Hepatocyte (in vitro differentiated cells): ENCODE data around the gene MYLIP. TPM values are rescaled to one million over a fixed set of nuclear protein-coding genes. Genes with fewer than 3 reads are reported as not detected.

ENCODE experiments used
- DNase-seq: peaks from one replicate; pipeline ENCODE4 v3.0.0-alpha.2; 2016; ENCODE audit warnings: low spot score
- H2AFZ ChIP-seq: fragments of 200-600 bp; sonication (generic); 2 replicates; pipeline ENCODE4 v1.6.0; 2016; ENCODE audit warnings: antibody characterized with exemption, mild to moderate bottlenecking
- H3K27ac ChIP-seq: fragments of 200-600 bp; sonication (generic); 2 replicates; pipeline ENCODE4 v1.5.1; 2016; ENCODE audit warnings: mild to moderate bottlenecking
- H3K27me3 ChIP-seq: fragments of 200-600 bp; sonication (generic); 2 replicates; pipeline ENCODE4 v1.6.1; 2016
- H3K36me3 ChIP-seq: fragments of 200-600 bp; sonication (generic); replicated peaks from 2 replicates; pipeline ENCODE4 v1.5.1; 2016; ENCODE audit warnings: low read depth; ENCODE audit not compliant: insufficient read depth
- H3K4me1 ChIP-seq: fragments of 200-600 bp; sonication (generic); 2 replicates; pipeline ENCODE4 v1.5.1; 2016; ENCODE audit warnings: mild to moderate bottlenecking, moderate library complexity; ENCODE audit not compliant: insufficient read depth
- H3K4me2 ChIP-seq: fragments of 200-600 bp; sonication (generic); 2 replicates; pipeline ENCODE4 v1.6.0; 2016
- H3K4me3 ChIP-seq: fragments of 200-600 bp; sonication (generic); 2 replicates; pipeline ENCODE4 v1.5.1; 2016; ENCODE audit warnings: mild to moderate bottlenecking
- H3K79me2 ChIP-seq: fragments of 200-600 bp; sonication (generic); 2 replicates; pipeline ENCODE4 v1.6.0; 2017; ENCODE audit warnings: mild to moderate bottlenecking
- H3K9me2 ChIP-seq: fragments of 200-600 bp; sonication (generic); replicated peaks from 2 replicates; pipeline ENCODE4 v1.6.0; 2017; ENCODE audit warnings: mild to moderate bottlenecking; ENCODE audit not compliant: insufficient read depth
- H3K9me3 ChIP-seq: fragments of 200-600 bp; sonication (generic); 2 replicates; pipeline ENCODE4 v1.5.1; 2016; ENCODE audit warnings: low read depth, mild to moderate bottlenecking
- H4K20me1 ChIP-seq: fragments of 200-600 bp; sonication (generic); 2 replicates; pipeline ENCODE4 v1.6.0; 2016; ENCODE audit warnings: mild to moderate bottlenecking; ENCODE audit not compliant: insufficient read depth, poor library complexity, severe bottlenecking
- EZH2 ChIP-seq: fragments of 200-600 bp; sonication (generic); IDR thresholded peaks from 2 replicates; pipeline ENCODE4 v1.6.1; 2016; ENCODE audit warnings: antibody characterized with exemption, mild to moderate bottlenecking, borderline replicate concordance
- EZH2phosphoT487 ChIP-seq: fragments of 200-600 bp; sonication (generic); IDR thresholded peaks from one replicate; pipeline ENCODE4 v1.6.1; 2018; ENCODE audit warnings: antibody characterized with exemption, mild to moderate bottlenecking, low read depth, moderate library complexity; ENCODE audit not compliant: unreplicated experiment, severe bottlenecking
- WGBS: methylation state at CpG from one replicate; pipeline ENCODE4 v1.1.6; 2016; ENCODE audit warnings: low lambda C conversion rate; ENCODE audit errors: missing lambda C conversion rate; 5-methylcytosine and 5-hydroxymethylcytosine counted together
- polyA plus RNA-seq: library from polyadenylated mRNA; unstranded; fragments of >200 nt; fragmentation: Nextera tagmentation; extraction: Ambion mirVana; gene quantifications from 2 replicates; pipeline ENCODE4 v1.2.1, GENCODE V29; 2016
- total RNA-seq: library from RNA; depleted of rRNA; stranded (reverse); fragments of >200 nt; gene quantifications from 2 replicates; pipeline ENCODE4 v1.2.3, GENCODE V29; 2014
- TF ChIP-seq, protein P1 (sequence below): fragments of 200-600 bp; sonication (generic); IDR thresholded peaks from 2 replicates; pipeline ENCODE4 v1.5.1; 2016; ENCODE audit warnings: antibody characterized with exemption, mild to moderate bottlenecking; ENCODE audit not compliant: poor library complexity

Gene MYLIP
- total and polyA plus RNA-seq, 2 experiments from 2014 or later: 76.0 to 85.7 TPM

DNA sequence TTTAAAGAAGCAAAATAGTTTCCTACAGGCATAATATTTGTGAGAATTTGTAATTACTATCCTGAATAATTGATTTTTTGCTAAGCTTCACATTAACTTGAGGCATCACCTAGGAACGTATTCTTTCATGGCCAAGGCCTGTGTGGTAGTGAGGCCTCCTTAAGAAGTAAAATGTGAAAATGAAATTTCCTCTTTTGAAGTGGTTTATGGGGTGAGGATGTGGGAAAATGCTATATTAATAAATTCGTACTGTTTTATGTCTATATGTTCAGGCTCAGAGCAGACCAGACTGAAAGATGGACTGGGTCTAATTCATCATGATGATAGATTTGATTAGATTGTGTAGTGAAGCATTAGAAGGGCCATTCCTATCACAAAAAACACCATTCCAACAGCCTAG lies 33.1 kb downstream of the MYLIP start:
- Histone ChIP-seq H3K79me2 (no peaks in the 10 kb centered on the region), H3K27me3 (no peaks in the 10 kb centered on the region), H3K9me3 (no peaks in the 10 kb centered on the region), H3K4me3 (no peak overlapping the region), H4K20me1 (no peaks in the 10 kb centered on the region), H3K27ac (no peak overlapping the region), H3K4me1 (peaks cover 6% of the 10 kb centered on the region), H3K4me2 (no peak overlapping the region), H3K9me2 (no peaks in the 10 kb centered on the region), H2AFZ (no peak overlapping the region), H3K36me3 (no peaks in the 10 kb centered on the region)
- DNase-seq: no peak
- TF ChIP-seq EZH2phosphoT487 (no peak), EZH2 (no peak)
- TF ChIP-seq, protein P1, sequence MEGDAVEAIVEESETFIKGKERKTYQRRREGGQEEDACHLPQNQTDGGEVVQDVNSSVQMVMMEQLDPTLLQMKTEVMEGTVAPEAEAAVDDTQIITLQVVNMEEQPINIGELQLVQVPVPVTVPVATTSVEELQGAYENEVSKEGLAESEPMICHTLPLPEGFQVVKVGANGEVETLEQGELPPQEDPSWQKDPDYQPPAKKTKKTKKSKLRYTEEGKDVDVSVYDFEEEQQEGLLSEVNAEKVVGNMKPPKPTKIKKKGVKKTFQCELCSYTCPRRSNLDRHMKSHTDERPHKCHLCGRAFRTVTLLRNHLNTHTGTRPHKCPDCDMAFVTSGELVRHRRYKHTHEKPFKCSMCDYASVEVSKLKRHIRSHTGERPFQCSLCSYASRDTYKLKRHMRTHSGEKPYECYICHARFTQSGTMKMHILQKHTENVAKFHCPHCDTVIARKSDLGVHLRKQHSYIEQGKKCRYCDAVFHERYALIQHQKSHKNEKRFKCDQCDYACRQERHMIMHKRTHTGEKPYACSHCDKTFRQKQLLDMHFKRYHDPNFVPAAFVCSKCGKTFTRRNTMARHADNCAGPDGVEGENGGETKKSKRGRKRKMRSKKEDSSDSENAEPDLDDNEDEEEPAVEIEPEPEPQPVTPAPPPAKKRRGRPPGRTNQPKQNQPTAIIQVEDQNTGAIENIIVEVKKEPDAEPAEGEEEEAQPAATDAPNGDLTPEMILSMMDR: no peak
- 89% methylated on average over 2 of the region's 2 CpGs for WGBS

DNA sequence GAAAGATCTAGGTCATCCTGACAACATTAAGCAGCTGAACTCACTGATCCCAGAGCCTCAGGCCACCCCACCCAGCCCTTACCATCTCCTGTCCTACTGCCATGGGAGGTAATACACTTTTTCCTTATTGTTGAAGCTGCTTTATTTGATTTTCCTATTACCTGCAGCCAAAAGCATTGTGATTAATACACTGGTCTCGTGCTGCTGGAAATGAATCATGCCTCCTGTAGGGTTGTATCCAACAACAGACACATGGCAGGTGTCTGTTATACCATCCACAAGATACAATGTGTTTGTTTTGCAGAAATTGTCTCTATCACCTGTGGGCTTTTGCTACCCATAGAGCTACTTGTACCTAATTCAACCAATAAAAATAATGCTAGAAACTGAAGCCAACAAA lies 34.2 kb downstream of the MYLIP start:
- Histone ChIP-seq H3K4me2 (no peak overlapping the region), H3K27ac (no peak overlapping the region), H3K9me3 (no peaks in the 10 kb centered on the region), H3K4me1 (peaks cover 17% of the 10 kb centered on the region), H3K4me3 (no peak overlapping the region), H3K27me3 (no peaks in the 10 kb centered on the region), H3K79me2 (no peaks in the 10 kb centered on the region), H3K36me3 (no peaks in the 10 kb centered on the region), H3K9me2 (no peaks in the 10 kb centered on the region), H2AFZ (no peak overlapping the region), H4K20me1 (no peaks in the 10 kb centered on the region)
- WGBS: 100% methylated on average over 1 of the region's 1 CpG
- TF ChIP-seq EZH2 (no peak), EZH2phosphoT487 (no peak)
- TF ChIP-seq, protein P1: no peak
- DNase-seq: no peak

DNA sequence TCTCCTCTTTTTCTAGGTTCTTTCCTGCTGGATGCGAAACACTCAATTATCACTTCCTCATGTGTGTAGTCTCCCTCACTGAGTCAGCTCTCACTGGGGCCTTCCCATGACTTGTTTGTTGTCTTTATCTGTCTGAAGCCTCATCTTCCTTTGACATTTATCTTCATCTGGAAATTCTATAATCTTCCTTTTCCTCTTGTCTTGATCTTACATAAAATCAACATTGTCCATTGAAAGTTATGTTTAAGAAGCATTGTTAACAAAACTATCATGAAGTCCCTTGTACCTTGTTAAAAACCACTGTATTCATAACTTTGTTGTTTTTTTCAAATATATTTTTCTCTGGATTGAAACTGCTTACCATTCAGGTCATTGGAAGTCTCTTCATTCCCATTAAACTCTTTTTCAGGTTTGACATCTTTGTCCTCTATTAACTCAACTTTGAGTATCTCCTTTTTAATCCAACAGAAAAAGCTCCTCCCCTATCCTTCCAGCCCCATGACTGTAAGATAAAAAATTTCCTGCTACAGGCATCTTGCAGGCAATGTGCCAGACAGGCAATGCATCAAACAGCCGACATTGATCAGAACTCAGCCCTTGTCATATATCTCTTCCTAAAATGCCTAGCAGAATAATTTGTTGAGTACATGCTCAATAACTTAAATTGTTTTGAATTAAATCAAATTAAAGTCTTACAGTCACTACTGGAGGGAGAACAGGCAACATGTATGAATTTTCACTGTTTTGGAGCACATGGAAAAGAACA lies 34.8 kb downstream of the MYLIP start:
- H3K4me3 ChIP-seq: no peak overlapping the region
- no peak for DNase-seq
- no peak overlapping the region for H3K27ac ChIP-seq
- H3K9me2 ChIP-seq: no peaks in the 10 kb centered on the region
- H3K9me3 ChIP-seq: no peaks in the 10 kb centered on the region
- TF ChIP-seq, protein P1: no peak
- TF ChIP-seq EZH2phosphoT487 (no peak), EZH2 (no peak)
- no peaks in the 10 kb centered on the region for H4K20me1 ChIP-seq
- WGBS: 78% methylated on average over 2 of the region's 2 CpGs
- H3K36me3 ChIP-seq: no peaks in the 10 kb centered on the region
- H3K79me2 ChIP-seq: no peaks in the 10 kb centered on the region
- H2AFZ ChIP-seq: no peak overlapping the region
- no peak overlapping the region for H3K4me2 ChIP-seq
- H3K27me3 ChIP-seq: no peaks in the 10 kb centered on the region
- peaks cover 24% of the 10 kb centered on the region for H3K4me1 ChIP-seq
